GM19463 (cell line): ENCODE measurements around the gene VIL1.

Experiments used
- ATAC-seq: cut with Tn5 transposase; IDR thresholded peaks from one replicate; pipeline ENCODE4 v1.9.1; 2021; ENCODE audit warnings: mild to moderate bottlenecking, moderate library complexity; ENCODE audit not compliant: unreplicated experiment

Gene VIL1

DNA sequence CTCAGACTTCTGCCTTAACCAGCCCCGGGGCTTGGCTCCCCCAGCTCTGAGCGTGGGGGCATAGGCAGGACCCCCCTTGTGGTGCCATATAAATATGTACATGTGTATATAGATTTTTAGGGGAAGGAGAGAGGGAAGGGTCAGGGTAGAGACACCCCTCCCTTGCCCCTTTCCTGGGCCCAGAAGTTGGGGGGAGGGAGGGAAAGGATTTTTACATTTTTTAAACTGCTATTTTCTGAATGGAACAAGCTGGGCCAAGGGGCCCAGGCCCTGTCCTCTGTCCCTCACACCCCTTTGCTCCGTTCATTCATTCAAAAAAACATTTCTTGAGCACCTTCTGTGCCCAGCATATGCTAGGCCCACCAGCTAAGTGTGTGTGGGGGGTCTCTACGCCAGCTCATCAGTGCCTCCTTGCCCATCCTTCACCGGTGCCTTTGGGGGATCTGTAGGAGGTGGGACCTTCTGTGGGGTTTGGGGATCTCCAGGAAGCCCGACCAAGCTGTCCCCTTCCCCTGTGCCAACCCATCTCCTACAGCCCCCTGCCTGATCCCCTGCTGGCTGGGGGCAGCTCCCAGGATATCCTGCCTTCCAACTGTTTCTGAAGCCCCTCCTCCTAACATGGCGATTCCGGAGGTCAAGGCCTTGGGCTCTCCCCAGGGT is 13.7 kb upstream of the VIL1 start:
- ATAC-seq: no peak

DNA sequence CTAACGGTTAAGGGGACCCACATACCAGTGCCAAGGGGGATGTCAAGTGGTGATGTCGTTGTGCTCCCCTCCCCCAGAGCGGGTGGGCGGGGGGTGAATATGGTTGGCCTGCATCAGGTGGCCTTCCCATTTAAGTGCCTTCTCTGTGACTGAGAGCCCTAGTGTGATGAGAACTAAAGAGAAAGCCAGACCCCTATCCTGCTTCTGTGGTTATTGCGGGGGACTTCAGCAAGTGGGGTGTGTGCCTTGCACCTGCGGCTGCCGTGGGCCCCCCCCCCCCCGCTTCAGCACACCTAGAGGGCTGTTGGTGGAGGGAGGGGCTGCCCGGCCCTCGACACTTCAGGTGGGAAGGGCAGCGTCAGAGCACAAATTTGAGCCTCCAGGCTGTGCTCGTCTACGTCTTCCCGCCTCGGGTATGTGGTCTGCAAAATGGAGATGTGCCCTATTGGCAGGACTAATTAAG is 13.1 kb upstream of the VIL1 start:
- ATAC-seq: peak; percentile 13

DNA sequence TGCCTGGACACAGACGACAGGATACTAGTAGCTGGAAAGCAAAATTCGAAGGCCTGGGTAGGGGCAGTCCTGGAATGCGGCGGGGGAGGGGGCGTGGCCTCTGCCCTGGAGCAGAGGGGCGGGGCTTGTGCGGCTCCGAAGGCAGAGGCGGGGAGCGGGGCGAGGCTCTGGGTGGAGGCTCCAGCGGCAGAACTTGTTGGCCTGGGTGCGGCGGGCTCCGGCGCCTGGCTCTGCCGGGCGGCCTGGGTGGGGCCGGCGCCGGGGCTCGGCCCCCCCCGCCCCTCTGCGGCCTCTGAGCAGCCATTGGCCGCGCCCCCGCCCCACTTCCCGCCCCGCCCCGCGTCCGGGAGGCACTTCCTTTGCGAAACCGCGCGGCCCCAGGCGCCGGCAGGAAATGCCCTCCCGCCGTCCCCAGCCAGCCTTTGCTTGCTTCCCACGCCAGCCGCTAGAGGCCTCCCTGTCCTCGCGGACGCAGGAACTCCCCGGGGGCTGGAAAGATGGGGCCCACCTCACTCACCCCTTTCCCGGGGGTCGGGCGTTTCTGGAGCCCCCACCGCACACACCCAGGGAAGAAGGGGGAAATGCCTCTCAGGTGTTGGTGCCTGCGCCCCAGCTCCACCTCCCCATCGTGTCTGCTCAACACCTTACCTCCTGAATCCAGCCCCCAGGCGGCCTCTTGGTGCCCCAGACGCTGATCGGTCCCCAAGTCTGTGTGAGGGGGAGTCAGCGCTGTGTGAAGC is 12.5 kb upstream of the VIL1 start:
- ATAC-seq: peak; percentile 83

DNA sequence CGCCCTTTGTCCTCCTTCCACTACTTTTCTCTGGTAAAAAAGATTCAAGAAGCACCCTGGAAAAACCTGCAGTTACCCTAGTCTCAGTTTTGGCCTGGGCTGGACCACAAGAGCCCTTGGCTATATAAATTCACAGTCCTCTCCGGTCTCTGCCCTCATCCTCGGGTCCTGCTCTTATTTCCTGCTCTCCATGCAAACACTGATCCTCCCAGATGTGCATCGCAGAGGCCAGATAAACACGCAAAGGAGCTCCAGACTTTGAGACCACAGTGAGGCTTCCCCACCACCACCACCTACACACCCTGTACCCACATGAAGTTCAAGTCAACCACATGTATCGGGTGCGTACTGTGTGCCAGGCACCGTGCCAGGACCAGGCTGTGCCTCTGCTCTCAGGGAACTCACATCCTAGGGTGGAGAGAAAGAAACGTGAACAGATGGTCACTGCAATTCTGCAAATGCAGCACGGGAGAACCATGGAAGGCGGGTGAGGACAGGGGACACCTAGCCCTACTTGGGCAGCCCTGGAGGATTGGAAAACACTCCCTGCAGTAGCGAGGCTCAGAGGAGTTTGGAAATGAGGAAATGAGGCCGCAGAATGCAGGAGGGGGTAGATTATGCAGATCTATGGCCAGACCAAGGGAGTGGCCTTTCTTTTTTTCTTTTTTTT is 11.8 kb upstream of the VIL1 start:
- peak; percentile 1 for ATAC-seq

DNA sequence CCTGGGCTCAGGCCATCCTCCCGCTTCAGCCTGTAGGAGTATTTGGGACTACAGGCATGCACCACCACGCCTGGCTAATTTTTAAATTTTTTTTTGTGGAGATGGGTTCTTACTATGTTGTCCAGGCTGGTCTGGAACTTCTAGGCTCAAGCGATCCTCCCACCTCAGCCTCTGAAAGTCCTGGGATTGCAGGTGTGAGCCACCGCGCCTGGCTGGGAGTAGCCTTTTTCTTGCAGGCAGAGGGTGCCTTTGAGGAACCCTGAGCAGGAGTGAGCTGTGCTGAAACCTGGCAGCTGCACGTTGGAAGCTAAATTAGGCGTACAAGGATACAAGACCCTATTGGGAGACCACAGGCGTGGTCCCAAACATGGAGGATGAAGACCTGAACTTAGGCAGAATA is 11.2 kb upstream of the VIL1 start:
- no peak for ATAC-seq

DNA sequence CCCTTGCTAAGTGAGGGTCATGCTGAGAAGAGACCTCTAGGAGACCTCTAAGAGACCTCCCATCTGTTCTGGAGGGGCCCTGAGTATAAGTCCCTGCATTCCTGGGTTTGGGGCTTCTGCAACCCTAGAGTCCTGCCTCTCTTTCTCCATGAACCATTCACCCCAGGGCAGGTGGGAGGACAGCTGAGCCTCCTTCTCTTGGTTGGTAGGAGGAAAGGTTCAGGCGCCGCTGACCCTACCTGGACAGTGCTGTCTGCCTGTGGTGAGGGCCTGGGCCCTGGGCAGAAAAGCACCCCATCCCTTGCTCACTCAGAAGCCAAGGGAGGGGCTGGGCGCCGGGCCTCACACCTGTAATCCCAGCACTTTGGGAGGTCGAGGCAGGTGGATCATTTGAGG is 604 bp upstream of the VIL1 start:
- ATAC-seq: no peak

DNA sequence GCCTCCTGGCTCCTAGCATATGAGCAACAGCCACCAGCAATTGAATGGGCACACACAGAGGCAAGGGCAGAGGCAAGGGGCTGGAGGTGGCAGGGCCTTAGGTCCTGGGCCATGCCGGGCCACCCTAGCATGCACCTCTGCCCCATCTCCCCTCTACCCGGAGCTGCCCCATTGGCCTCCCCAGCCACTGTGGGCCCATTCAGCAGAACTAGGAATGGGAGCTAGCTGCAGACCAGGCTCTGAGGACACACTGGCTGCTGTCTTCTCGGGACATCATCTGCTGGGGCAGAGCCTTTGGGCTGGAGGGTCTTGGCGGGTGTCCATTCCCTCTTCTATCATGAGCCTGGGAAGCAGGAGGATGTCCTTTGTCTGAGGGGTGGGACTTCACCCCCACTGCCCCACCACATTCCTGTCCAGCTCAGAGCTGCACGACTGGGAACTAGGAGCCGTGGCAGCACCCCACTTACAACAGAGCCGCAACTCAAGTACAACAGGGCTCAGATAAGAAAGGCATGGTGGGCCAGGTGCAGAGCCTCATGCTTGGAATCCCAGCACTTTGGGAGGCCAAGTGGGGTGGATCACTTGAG is 800 bp downstream of the VIL1 start:
- no peak for ATAC-seq

DNA sequence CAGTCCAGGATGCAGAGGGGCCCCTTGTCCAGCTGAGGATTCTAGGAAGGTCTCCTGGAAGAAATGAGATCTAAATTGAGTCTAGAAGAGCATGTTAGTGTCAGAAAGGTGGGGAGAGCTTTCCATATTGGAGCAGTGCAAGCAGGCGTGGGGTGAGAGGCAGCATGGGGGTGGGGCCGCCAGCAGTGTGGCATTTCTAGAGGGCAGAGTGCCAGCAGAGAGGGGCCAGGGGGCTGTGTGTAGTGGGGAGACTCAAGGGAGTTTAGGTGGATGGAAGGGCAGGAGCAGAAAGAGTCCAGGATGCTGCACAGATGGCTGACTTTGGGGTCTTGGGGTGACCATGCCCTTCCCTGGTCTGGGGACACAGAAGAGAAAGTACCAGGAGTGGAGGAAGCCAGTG is 2.1 kb downstream of the VIL1 start:
- ATAC-seq: no peak

DNA sequence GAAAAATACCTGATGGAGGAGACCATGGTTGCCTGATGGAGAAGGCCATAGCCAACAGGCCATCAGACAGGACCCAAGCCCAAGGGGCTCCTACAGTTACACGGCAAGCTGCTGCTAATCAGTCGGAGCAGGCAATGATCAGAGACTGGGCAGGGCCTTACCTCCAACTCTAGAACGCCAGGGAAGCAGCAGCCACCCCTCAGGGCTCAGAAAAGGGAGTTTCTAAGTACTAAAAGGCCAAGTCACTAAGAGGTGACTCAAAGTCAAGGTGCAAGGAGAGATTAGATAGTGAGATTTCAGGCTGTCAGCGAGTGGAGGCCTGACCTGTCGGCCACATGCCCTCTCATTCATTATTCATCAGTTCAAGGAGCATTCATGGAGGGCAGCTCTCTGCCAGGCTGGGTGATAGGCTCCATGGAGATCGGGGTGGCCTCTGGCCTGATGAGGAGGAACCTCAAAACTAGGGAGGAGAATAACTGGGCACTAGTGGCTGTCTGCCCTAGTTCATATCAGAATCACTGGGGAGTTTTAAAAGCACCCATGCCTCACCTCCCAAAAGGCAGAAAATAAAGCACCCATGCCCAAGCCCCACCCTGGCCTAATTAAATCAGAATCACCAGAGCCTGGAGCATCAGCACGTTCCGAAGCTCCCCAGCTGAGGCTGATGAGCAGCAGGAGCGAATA is 3.6 kb downstream of the VIL1 start:
- ATAC-seq: no peak

DNA sequence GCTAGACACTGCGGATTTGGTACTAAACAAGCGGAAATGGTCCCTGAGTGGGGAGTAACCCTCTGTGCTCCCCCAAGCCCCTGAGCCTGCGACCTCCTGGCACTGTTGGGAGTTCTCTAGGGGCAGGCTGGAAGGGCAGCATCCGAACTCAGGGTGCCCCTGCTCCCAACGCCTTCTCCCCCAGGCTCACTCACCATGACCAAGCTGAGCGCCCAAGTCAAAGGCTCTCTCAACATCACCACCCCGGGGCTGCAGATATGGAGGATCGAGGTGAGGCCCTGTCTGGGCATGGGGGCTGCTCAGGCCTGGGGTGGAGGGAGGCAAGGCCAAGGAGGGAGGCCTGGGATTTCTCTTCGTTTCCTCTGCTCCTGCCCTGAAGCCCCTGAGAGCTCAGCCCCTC is 4.7 kb downstream of the VIL1 start:
- ATAC-seq: no peak

DNA sequence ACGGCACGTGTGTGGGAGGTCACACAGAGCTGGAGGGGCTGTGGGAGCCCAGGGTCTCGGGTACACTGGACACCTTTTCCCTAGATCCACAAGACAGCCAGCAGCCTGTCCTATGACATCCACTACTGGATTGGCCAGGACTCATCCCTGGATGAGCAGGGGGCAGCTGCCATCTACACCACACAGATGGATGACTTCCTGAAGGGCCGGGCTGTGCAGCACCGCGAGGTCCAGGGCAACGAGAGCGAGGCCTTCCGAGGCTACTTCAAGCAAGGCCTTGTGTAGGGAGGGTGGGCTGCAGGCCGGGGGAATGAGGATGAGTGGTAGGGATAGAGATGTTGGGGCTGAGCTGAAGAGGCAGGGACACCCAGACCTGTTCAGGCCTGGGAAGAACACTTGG is 6.6 kb downstream of the VIL1 start:
- no peak for ATAC-seq

DNA sequence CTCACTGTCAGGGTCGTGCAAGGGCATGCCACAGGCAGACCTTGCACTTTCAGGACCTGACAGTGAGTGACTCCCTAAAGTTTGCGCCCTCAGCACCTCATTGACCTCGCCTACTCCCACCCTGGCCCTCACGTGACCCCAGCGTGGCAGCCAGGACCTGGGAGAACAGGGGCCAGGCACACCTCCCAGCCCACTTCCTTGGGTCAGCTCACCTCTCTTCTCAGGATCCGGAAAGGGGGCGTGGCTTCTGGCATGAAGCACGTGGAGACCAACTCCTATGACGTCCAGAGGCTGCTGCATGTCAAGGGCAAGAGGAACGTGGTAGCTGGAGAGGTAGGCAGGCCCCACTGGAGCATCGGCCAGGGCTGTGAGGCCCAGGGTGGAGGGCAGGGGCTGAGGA is 8.8 kb downstream of the VIL1 start:
- ATAC-seq: no peak

DNA sequence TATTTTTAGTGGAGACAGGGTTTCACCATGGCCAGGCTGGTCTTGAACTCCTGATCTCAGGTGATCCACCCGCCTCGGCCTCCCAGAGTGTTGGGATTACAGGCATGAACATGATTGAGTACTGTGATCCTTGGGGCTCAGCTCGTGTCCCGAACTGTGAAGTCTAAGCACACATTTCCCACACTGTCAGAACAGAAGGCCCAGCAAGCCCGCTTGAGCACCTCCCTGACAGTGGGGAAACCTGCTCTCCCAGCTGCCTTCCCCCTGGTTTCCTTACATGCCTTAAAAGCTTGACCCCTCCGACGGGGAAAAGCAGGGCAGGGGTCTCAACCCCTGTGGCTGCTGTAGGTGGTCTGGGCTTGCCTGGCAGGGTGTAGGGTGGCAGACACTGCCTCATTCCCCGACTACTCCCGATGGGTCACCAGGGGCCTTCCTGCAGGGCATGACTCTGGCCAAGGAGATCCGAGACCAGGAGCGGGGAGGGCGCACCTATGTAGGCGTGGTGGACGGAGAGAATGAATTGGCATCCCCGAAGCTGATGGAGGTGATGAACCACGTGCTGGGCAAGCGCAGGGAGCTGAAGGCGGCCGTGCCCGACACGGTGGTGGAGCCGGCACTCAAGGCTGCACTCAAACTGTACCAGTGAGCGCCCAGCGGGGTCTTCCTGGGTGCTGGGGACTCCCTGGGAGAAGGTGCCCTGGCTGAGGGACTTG is 10.1 kb downstream of the VIL1 start:
- no peak for ATAC-seq

DNA sequence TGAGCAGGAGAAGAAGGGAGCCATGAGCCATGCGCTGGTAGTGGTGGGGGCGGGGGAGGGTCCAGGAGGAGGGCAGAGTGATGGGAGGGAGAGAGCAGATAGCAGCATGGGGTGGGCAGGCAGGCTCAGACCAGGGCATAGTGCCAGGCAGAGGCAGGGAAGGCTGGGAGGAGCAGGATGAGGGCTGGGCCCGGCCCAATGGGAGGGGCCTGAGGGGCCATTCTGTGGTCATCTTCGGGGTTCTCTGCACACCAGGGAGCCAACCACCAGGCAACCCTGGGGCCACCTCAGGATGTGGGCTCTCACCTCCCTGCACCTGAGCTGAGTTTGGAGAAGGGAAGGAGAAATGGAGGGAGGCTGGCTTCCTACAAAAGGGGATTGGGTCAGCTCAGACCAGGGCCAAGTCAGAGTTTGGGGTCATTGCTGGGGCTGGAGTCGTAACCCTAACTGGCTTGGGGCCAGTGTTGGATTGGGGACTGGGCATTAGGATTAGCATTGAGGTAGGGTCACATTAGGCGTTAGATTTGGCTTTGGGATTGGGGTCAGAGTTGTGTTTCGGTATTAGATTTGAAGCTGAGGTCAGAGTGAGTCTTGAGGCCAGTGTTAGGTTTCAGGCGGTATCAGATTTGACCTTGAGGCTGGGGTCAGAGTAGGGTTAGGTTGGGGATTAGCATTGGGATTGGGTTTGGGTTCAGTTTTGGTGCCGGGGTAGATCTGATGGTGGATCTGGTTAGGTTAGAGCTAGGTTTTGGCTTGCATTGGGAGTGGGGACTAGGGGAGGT is 11.2 kb downstream of the VIL1 start:
- ATAC-seq: no peak

DNA sequence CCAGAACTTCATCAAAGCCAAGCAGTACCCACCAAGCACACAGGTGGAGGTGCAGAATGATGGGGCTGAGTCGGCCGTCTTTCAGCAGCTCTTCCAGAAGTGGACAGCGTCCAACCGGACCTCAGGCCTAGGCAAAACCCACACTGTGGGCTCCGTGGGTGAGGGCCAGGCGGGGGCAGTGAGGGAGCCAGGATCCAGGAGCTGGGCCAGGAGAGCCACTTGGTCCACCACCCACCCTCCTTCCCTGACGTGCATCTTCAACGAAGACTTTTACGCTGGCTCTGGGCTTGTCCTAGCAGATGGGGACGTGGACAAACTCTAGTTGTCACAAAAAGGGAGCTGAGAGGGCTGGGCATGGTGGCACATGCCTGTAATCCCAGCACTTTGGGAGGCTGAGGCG is 11.8 kb downstream of the VIL1 start:
- no peak for ATAC-seq

DNA sequence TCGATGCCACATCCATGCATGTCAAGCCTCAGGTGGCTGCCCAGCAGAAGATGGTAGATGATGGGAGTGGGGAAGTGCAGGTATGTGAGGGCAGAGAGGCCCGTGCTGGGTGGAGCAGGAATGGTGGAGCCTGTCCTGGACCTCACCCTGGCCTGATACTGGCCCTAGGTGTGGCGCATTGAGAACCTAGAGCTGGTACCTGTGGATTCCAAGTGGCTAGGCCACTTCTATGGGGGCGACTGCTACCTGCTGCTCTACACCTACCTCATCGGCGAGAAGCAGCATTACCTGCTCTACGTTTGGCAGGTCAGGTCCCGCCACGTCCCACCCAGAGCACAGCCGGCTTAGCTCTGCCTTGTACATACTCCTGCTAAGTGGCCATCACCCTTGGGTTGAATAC is 13.0 kb downstream of the VIL1 start:
- ATAC-seq: no peak

DNA sequence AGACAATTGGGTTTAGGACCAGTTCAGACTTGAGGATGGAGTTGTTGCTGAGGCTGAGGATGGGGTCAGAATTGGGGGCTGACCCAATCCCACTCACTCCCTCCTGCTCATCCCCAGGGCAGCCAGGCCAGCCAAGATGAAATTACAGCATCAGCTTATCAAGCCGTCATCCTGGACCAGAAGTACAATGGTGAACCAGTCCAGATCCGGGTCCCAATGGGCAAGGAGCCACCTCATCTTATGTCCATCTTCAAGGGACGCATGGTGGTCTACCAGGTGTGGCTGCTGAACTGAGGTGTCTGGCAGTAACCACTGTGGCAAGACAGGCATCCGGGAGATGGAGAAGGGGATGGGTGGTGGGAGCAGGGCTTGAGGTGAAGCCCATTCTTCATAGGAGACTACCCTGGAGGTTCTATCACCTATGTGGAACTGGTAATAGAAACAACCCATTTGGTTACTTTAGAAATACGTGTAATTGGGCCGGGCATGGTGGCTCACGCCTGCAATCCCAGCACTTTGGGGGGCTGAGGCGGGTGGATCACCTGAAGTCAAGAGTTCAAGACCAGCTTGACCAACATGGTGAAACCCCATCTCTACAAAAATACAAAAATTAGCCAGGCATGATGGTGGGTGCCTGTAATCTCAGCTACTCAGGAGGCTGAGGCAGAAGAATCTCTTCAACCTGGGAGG is 13.9 kb downstream of the VIL1 start:
- no peak for ATAC-seq

DNA sequence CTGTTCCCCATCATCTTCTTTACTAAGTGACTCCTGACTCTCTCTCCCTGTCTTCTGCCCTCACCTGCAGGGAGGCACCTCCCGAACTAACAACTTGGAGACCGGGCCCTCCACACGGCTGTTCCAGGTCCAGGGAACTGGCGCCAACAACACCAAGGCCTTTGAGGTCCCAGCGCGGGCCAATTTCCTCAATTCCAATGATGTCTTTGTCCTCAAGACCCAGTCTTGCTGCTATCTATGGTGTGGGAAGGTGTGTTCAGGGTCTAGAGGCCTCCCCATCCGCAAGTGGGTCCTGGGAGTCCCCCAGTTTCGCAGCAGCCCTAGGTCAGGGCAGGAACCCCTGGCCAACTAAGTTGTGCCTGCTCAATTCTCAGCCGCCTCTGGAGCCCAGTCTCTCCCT is 15.5 kb downstream of the VIL1 start:
- ATAC-seq: no peak
